Measurements from ENCODE around the gene SNX5.

GRCh38 chr20:17905544-17905943, 63.0 kb downstream of the SNX5 start:
- TF ChIP-seq POLR2AphosphoS5 (IDR thresholded peaks at IDR 0.05; ENCODE audit: low read depth, low read length) (no peak), POLR2A (IDR thresholded peaks at IDR 0.05; ENCODE audit: low read depth, low read length) (no peak)

All from GM12891 (cell line).